Naive thymus-derived CD4-positive, alpha-beta T cell (primary cell): ENCODE measurements around the gene TAF6. TPM values are rescaled to one million over a fixed set of nuclear protein-coding genes. Genes with fewer than 3 reads are reported as not detected.
"Not testable (repeated sequence)": the region's sequence is repeated elsewhere in the genome, so short reads cannot be mapped to it uniquely, and the experiment has no call there.

Experiments
- ATAC-seq: fragments of 150-1000 bp; cut with Tn5 transposase; 2 replicates; pipeline ENCODE4 v1.10.0; 2021; ENCODE audit warnings: mild to moderate bottlenecking, moderate library complexity
- CTCF ChIA-PET: fragments of 350-600 bp; sonication (Branson Sonifier 250); formaldehyde crosslinking; loops from one replicate; lab custom pipeline; 2021; ENCODE audit warnings: antibody characterized with exemption; lab: Charles Lee
- POLR2A ChIA-PET: fragments of 350-600 bp; sonication (Branson Sonifier 250); formaldehyde crosslinking; loops from one replicate; lab custom pipeline; 2021; ENCODE audit warnings: antibody characterized with exemption, inconsistent platforms; lab: Charles Lee
- DNase-seq, 9 donors: peaks; one replicate each; pipeline versions ENCODE4 v3.0.0 to v3.0.0-alpha.2; 2020 to 2022; ENCODE audit warnings: mixed read lengths in 1 of 9
- H3K27ac ChIP-seq: one replicate; pipeline ENCODE4 v1.7.0; 2013; ENCODE audit warnings: mild to moderate bottlenecking, low read depth, low read length, moderate library complexity
- H3K27me3 ChIP-seq, 2 donors: one replicate each; pipeline ENCODE4 v1.7.0; 2013; ENCODE audit warnings: low read length in 2 of 2, mild to moderate bottlenecking in 2 of 2, moderate library complexity in 2 of 2; ENCODE audit not compliant: control insufficient read depth in 2 of 2, insufficient read depth in 2 of 2
- H3K36me3 ChIP-seq, 3 experiments: 1 replicate in 2 of 3; 2 replicates in 1 of 3; pipeline ENCODE4 v1.7.0; 2013; ENCODE audit warnings: low read length in 3 of 3, mild to moderate bottlenecking in 3 of 3, moderate library complexity in 1 of 3; ENCODE audit not compliant: insufficient read depth in 3 of 3, control insufficient read depth in 2 of 3
- H3K4me1 ChIP-seq, 2 donors: one replicate each; pipeline ENCODE4 v1.7.0; 2013; ENCODE audit warnings: low read length in 2 of 2, mild to moderate bottlenecking in 2 of 2, moderate library complexity in 1 of 2; ENCODE audit not compliant: control insufficient read depth in 2 of 2, insufficient read depth in 2 of 2
- H3K4me3 ChIP-seq: 2 replicates; pipeline ENCODE4 v1.7.0; 2013; ENCODE audit warnings: mild to moderate bottlenecking, low read length
- H3K9me3 ChIP-seq, 3 experiments: 1 replicate in 2 of 3; 2 replicates in 1 of 3; pipeline ENCODE4 v1.7.0; 2013; ENCODE audit warnings: low read length in 3 of 3; ENCODE audit not compliant: control insufficient read depth in 2 of 3
- H3K27ac Mint-ChIP-seq, 9 donors: one replicate each; pipeline ENCODE4 v1.8.0; 2020 to 2022; ENCODE audit warnings: mixed read lengths in 9 of 9, mild to moderate bottlenecking in 8 of 9, moderate library complexity in 5 of 9, inconsistent platforms in 2 of 9
- H3K27me3 Mint-ChIP-seq, 5 donors: one replicate each; pipeline ENCODE4 v1.8.0; 2021 to 2022; ENCODE audit warnings: mixed read lengths in 5 of 5, mild to moderate bottlenecking in 1 of 5
- H3K36me3 Mint-ChIP-seq, 5 donors: one replicate each; pipeline ENCODE4 v1.8.0; 2020 to 2022; ENCODE audit warnings: mixed read lengths in 5 of 5, mild to moderate bottlenecking in 3 of 5, inconsistent platforms in 1 of 5
- H3K4me1 Mint-ChIP-seq, 7 donors: one replicate each; pipeline ENCODE4 v1.8.0; 2020 to 2022; ENCODE audit warnings: mixed read lengths in 7 of 7, mild to moderate bottlenecking in 3 of 7, inconsistent platforms in 1 of 7
- H3K4me3 Mint-ChIP-seq, 10 donors: one replicate each; pipeline ENCODE4 v1.8.0; 2020 to 2022; ENCODE audit warnings: mild to moderate bottlenecking in 10 of 10, mixed read lengths in 10 of 10, moderate library complexity in 6 of 10, inconsistent platforms in 2 of 10
- H3K9me3 Mint-ChIP-seq, 11 donors: one replicate each; pipeline ENCODE4 v1.8.0; 2020 to 2022; ENCODE audit warnings: mixed read lengths in 11 of 11, mild to moderate bottlenecking in 4 of 11, inconsistent platforms in 1 of 11, moderate library complexity in 1 of 11
- intact Hi-C, 2 donors: fragments of 100-400 bp; cut with micrococcal nuclease; formaldehyde crosslinking; loops; one replicate each; pipeline ENCODE4 v1.15.1; 2023
- polyA plus RNA-seq, 2 donors: library from polyadenylated mRNA; unstranded; fragments of 300-500 nt; fragmentation: Illumina TruSeq; gene quantifications; one replicate each; pipeline ENCODE4 v1.2.3, GENCODE V29; 2021
- total RNA-seq, 6 experiments: library from RNA in 5 of 6; stranded (reverse) in 5 of 6; gene quantifications; 1 replicate in 5 of 6; 2 replicates in 1 of 6; pipeline ENCODE4 v1.2.3 and lab custom pipeline; 2021 to 2026

TAF6 gene
- total and polyA plus RNA-seq, 7 experiments from 2014 or later: 30.8 to 68.1 (median 45.0) TPM

DNA sequence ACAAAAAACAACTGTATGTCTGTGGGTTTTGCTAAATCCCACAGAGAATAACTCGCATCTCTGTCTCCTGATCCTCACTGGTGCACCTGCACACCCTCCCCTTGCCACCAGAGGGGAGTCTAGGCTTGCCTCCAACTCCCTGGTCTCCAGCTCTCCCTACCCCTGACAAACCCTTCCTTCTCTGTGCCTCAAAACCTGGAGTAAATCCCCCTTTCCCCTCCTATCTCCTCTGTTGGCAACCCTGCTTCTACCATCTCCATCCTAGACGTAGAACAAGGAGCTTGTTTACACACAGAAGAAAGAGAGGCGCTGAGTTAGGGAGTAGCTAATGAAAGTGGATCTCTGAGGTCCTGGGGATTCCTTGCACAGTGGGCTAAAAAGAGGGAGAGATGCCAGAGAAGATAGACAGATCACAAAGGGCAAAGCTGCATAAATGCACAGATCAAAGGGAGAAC lies 13.6 kb upstream of the TAF6 start:
- Mint-ChIP-seq H3K9me3 (no peaks in the 10 kb centered on the region), H3K4me1 (peaks cover 4 to 31% (median 23%) of the 10 kb centered on the region in 7 donors), H3K36me3 (no peaks in the 10 kb centered on the region), H3K27ac (peak overlapping the region in 7 of 9 donors; percentile 24 to 73 (median 49)), H3K4me3 (no peak overlapping the region), H3K27me3 (no peaks in the 10 kb centered on the region)
- Histone ChIP-seq H3K27me3 (no peaks in the 10 kb centered on the region), H3K9me3 (no peaks in the 10 kb centered on the region), H3K4me3 (no peak overlapping the region), H3K27ac (no peak overlapping the region), H3K4me1 (peaks cover 13 to 24% of the 10 kb centered on the region in 2 donors), H3K36me3 (no peaks in the 10 kb centered on the region)
- DNase-seq (peak in 8 of 9 donors; percentile 53 to 77 (median 64)), ATAC-seq (peak; percentile 89)
- intact Hi-C loops: loop anchor here (1.0 to 5.0 kb wide), 9 partner anchors 35 to 275 kb away; partner anchors contain the start of genes AZGP1 (in 1 of the 2) and GAL3ST4 (in 1 of the 2)
- CTCF ChIA-PET: interaction anchor here (0.6 to 5.6 kb wide), 32 partner anchors 8 to 278 kb away, joined by 3 to 84 read pairs (median 4); partner anchors contain the start of genes GAL3ST4, GPC2, LAMTOR4 and PVRIG
- POLR2A ChIA-PET: interaction anchor here (0.5 to 4.6 kb wide), 19 partner anchors 12 to 296 kb away, joined by 3 to 16 read pairs (median 4); partner anchors contain the start of genes CNPY4, GAL3ST4, LAMTOR4 and PVRIG

DNA sequence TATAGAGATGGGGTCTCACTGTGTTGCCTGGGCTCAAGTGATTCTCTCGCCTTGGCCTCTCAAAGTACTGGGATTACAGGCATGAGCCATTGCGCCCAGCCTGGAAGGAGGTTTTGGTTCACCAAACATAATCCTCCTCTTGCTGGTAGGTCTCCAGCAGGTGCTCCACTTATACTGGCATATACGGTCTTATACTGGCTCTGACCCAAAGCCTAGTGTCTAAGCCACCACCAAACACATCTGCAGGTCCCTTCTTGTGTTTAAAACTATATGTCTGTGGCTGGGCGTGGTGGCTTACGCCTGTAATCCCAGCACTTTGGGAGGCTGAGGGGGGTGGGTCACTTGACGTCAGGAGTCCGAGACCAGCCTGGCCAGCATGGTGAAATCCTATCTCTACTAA lies 13.0 kb upstream of the TAF6 start:
- intact Hi-C loops: loop anchor here (1.0 to 5.0 kb wide), 9 partner anchors 35 to 275 kb away; partner anchors contain the start of genes AZGP1 (in 1 of the 2) and GAL3ST4 (in 1 of the 2)
- Histone ChIP-seq H3K36me3 (peaks cover 0 to 3% (median 0%) of the 10 kb centered on the region in 3 experiments), H3K27me3 (no peaks in the 10 kb centered on the region), H3K4me3 (no peak overlapping the region), H3K4me1 (peaks cover 13 to 22% of the 10 kb centered on the region in 2 donors), H3K9me3 (no peaks in the 10 kb centered on the region), H3K27ac (no peak overlapping the region)
- H3K4me3 Mint-ChIP-seq: no peak overlapping the region
- H3K27me3 Mint-ChIP-seq: no peaks in the 10 kb centered on the region
- ATAC-seq (no peak), DNase-seq (no peak)
- ChIA-PET POLR2A (interaction anchor here (0.6 to 4.6 kb wide), 15 partner anchors 12 to 297 kb away, joined by 3 to 16 read pairs (median 6); partner anchors contain the start of genes CNPY4, GAL3ST4, LAMTOR4 and PVRIG), CTCF (interaction anchor here (0.6 to 5.6 kb wide), 22 partner anchors 10 to 279 kb away, joined by 3 to 84 read pairs (median 4); partner anchors contain the start of genes GPC2, LAMTOR4, PVRIG and STAG3)
- peaks cover 3 to 28% (median 20%) of the 10 kb centered on the region in 7 donors for H3K4me1 Mint-ChIP-seq
- H3K9me3 Mint-ChIP-seq: no peaks in the 10 kb centered on the region
- H3K36me3 Mint-ChIP-seq: no peaks in the 10 kb centered on the region
- peak overlapping the region in 3 of 9 donors; percentile 28 to 73 (median 55) for H3K27ac Mint-ChIP-seq

DNA sequence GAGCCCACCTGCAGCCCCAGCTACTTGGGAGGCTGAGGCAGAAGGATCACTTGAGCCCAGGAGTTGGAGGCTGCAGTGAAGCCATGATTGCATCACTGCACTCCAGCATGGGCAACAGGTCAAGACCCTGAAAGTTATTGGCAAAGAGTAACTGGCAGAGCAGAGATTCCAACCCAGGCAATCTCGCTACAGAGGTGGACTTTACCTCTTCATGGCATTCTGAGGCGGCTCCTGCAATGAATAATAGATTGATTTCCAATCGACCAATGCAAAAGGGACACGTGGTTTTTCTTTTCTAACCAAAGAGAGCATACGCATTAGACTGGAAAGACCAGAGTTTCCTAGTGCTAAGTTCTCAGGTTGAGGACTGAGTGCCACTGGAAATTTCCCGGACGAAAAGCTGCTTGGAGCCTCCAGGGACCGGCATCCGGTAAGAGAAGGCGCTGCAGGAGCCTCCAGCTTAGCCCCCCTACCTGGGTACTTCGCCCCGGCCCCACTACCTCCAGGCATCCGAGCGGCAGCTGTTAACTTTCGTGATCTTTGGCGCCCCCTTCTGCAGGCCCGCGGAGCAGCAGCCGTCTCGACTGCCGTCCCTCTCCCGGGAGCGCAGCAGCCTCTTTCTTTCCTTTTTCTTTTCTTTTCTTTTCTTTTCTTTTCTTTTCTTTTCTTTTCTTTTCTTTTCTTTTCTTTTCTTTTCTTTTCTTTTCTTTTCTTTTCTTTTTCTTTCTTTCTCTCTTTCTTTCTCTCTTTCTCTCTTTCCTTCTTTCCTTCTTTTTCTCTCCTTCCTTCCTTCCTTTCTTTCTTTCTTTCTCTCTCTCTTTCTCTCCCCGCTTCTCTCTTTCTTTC lies 11.7 kb upstream of the TAF6 start:
- Mint-ChIP-seq H3K4me1 (peaks cover 8 to 35% (median 23%) of the 10 kb centered on the region in 7 donors), H3K27ac (no peak overlapping the region), H3K9me3 (peaks cover 0 to 4% (median 0%) of the 10 kb centered on the region in 11 donors), H3K27me3 (no peaks in the 10 kb centered on the region), H3K4me3 (peak overlapping the region in 6 of 10 donors; percentile 29 to 53 (median 44)), H3K36me3 (no peaks in the 10 kb centered on the region)
- Histone ChIP-seq H3K36me3 (peaks cover 0 to 9% (median 0%) of the 10 kb centered on the region in 3 experiments), H3K4me1 (peaks cover 13 to 27% of the 10 kb centered on the region in 2 donors), H3K27me3 (no peaks in the 10 kb centered on the region), H3K9me3 (no peaks in the 10 kb centered on the region), H3K4me3 (peak overlapping the region; percentile 48), H3K27ac (no peak overlapping the region)
- DNase-seq: peak; percentile 73 to 89 (median 81)
- intact Hi-C loops: loop anchor here (1.0 to 5.0 kb wide), 9 partner anchors 30 to 218 kb away; partner anchors contain the start of genes AP4M1 (in 1 of the 2), AZGP1 (in 1 of the 2), GAL3ST4 (in 1 of the 2) and MCM7 (in 1 of the 2)
- ChIA-PET POLR2A (interaction anchor here (0.5 to 4.6 kb wide), 10 partner anchors 11 to 219 kb away, joined by 3 to 16 read pairs (median 3); partner anchors contain the start of genes AP4M1, CNPY4, LAMTOR4 and MCM7), CTCF (interaction anchor here (0.6 to 5.6 kb wide), 19 partner anchors 10 to 283 kb away, joined by 3 to 84 read pairs (median 5); partner anchors contain the start of genes AP4M1, COPS6, GPC2 and MCM7)
- peak; percentile 26 for ATAC-seq

GRCh38 chr7:100130220-100130607 lies 11.1 kb upstream of the TAF6 start:
- not testable (repeated sequence) for ATAC-seq, H3K27ac ChIP-seq, H3K27me3 Mint-ChIP-seq, H3K27ac Mint-ChIP-seq, H3K9me3 ChIP-seq, H3K27me3 ChIP-seq, DNase-seq, H3K9me3 Mint-ChIP-seq, H3K4me3 ChIP-seq, H3K36me3 Mint-ChIP-seq
- intact Hi-C loops: loop anchor here (2.0 to 5.0 kb wide), 4 partner anchors 37 to 217 kb away; partner anchors contain the start of genes AZGP1 (in 1 of the 2) and GAL3ST4 (in 1 of the 2)
- ChIA-PET CTCF (interaction anchor here (0.7 to 5.6 kb wide), 14 partner anchors 10 to 1158 kb away, joined by 3 to 84 read pairs (median 5); partner anchors contain the start of genes COPS6, GPC2, PVRIG and STAG3), POLR2A (interaction anchor here (0.5 to 4.6 kb wide), 10 partner anchors 10 to 219 kb away, joined by 3 to 16 read pairs (median 4); partner anchors contain the start of genes AP4M1, CNPY4, LAMTOR4 and MCM7)
- peaks cover 0 to 10% (median 0%) of the 10 kb centered on the region in 3 experiments for H3K36me3 ChIP-seq
- Mint-ChIP-seq H3K4me1 (peaks cover 13 to 40% (median 23%) of the 10 kb centered on the region in 7 donors), H3K4me3 (peak overlapping the region in 1 of 10 donors; percentile 10)
- peaks cover 18 to 33% of the 10 kb centered on the region in 2 donors for H3K4me1 ChIP-seq

DNA sequence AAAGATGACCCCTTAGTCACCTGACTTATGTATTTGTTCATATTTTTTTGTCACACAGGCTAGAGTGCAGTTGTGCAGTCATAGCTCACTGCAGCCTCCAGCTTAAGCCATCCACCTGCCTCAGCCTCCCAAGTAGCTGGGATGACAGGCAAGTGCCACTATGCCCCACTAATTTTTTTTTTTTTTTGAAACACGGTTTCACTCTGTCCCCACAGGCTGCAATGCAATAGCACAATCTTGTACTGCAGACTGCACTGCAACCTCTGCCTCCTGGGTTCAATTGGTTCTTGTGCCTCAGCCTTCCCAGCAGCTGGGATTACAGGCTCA lies 9.4 kb upstream of the TAF6 start:
- Mint-ChIP-seq H3K4me1 (peaks cover 13 to 51% (median 33%) of the 10 kb centered on the region in 7 donors), H3K4me3 (peak overlapping the region; percentile 66 to 100 (median 91)), H3K27ac (peak overlapping the region in 8 of 9 donors; percentile 62 to 86 (median 80)), H3K27me3 (no peaks in the 10 kb centered on the region), H3K9me3 (peaks cover 0 to 4% (median 0%) of the 10 kb centered on the region in 11 donors), H3K36me3 (peaks cover 0 to 5% (median 0%) of the 10 kb centered on the region in 5 donors)
- DNase-seq (no peak), ATAC-seq (no peak)
- Histone ChIP-seq H3K27me3 (no peaks in the 10 kb centered on the region), H3K4me3 (peak overlapping the region; percentile 99), H3K27ac (peak overlapping the region; percentile 98), H3K9me3 (no peaks in the 10 kb centered on the region), H3K4me1 (peaks cover 20 to 33% of the 10 kb centered on the region in 2 donors), H3K36me3 (peaks cover 0 to 22% (median 0%) of the 10 kb centered on the region in 3 experiments)
- ChIA-PET POLR2A (interaction anchor here (0.6 to 2.8 kb wide), 22 partner anchors 8 to 345 kb away, joined by 3 to 15 read pairs (median 4); partner anchors contain the start of genes AP4M1, GAL3ST4, GPC2 and MCM7), CTCF (interaction anchor here (0.5 to 3.3 kb wide), 8 partner anchors 8 to 213 kb away, joined by 3 to 8 read pairs (median 4); no protein-coding TSS in a partner anchor)
- intact Hi-C loops: no loop called here
